HG02759 (cell line): ENCODE data around the gene GNAT2.

ENCODE experiments used
- ATAC-seq: cut with Tn5 transposase; IDR thresholded peaks from one replicate; pipeline ENCODE4 v1.9.1; 2021; ENCODE audit warnings: mild to moderate bottlenecking, moderate library complexity; ENCODE audit not compliant: unreplicated experiment

Gene GNAT2

GRCh38 chr1:109613361-109614147 is 5.9 kb downstream of the GNAT2 start:
- ATAC-seq, result no peak

DNA sequence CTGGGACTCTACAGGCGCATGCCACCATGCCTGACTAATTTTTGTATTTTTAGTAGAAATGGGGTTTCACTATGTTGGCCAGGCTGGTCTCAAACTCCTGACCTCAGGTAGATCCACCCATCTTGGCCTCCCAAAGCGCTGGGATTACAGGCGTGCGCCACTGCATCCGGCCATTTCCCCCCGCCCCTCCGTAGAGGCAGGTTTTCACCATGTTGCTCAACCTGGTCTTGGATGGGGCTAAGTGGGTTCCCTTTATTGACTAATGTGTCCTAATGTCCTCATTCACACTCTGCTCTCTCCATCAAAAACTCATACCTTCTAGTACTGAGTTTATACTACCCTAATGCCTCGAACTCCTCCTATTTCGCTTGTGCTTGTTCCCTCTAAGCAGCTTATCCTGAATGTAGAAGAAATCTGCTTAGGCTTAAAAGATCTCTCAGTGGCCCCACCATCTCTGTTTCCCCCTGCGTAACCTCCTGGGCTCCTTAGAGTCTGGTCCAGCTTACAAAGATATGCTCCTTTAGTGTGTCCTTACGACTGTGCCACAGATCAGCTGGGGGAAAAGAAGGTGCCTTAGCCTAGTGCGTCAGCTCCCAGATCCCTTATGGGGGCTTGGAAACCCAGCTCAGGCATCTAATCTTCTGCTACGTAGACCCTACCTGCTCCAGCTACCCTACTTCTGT is 8.0 kb downstream of the GNAT2 start:
- no peak for ATAC-seq

DNA sequence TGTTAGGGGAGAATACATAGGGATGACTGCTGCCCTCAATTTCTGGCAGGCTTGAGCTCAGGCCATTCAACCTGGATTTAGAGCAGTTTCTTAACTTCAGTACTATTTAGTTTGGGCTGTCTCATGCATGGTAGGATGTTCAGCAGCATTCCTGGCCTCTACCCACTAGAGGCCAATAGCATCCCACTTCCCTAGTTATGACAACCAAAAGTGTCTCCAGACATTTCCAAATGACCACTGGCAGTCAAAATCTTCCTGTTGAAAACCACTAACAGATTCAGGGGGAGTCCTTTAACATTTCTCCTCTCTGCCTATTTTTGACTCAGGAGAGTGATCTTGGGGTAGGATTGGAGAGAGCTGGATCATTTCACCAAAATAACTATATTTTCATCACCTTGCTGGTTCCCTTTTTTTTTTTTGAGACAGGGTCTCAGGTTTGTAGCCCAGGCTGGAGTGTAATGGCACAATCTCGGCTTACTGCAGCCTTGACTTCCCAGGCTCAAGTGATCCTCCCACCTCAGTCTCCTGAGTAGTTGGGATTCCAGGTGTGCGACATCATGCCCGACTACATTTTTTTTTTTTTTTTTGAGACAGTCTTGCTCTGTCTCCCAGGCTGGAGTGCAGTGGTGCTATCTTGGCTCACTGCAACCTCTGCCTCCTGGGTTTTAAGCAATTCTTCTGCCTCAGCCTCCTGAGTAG is 8.7 kb downstream of the GNAT2 start:
- no peak for ATAC-seq

DNA sequence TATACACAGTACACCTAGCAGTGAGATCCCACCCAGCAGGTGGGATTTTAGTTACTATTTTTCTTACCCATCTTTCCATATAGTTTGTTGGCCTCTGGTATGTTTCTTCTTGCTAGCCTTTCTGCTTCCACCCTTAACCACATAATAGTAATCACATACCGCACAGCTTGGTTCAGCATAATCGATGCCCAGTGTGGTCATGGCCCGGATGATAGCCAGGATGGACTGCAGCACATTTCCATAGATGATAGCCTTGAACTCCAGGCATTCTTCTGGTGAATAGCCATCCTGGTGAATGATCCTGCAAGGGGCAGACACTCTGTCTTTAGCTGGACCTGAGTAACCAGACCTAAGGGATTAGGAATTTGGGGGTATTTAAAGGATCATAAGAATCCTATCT is 9.5 kb downstream of the GNAT2 start:
- ATAC-seq, result no peak

GRCh38 chr1:109605381-109605780 is 14.0 kb downstream of the GNAT2 start:
- ATAC-seq, result no peak

DNA sequence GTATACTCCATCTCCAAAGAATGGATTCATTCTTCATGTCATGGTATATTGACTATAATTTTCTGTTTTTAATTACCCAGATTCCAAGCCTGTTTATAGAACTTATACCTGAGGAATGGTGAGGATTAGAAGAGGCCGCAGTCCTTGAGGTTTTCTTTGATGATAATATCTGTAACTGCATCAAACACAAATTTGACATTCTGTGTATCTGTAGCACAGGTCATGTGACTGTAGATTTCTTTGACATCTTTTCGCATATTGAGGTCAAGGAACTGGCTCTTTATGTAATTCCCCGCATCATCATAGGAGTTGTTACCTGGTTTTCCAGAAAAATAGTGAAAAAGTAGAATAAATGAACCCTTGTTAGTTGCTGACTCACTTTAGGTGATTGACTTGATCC is 16.2 kb downstream of the GNAT2 start:
- ATAC-seq, result no peak

DNA sequence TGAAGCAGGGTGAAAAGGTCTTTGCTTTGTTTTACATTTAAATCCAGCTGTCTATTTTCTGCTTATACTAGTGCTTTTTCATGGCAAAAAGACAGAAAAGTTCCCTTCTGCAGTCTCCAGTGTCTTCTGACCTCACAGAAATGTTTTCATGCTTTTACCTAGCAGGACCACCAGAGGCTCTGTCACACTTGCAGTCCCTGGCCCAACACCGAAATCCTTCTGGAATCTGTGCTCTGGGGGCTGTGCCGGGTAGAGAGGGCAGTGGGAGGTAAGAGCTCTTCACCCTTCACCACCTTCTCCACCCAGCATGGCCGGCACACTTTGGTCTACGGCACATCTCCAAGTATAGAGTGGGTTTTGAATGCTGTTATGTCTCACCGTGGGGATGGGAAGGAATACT is 20.8 kb downstream of the GNAT2 start:
- no peak for ATAC-seq

DNA sequence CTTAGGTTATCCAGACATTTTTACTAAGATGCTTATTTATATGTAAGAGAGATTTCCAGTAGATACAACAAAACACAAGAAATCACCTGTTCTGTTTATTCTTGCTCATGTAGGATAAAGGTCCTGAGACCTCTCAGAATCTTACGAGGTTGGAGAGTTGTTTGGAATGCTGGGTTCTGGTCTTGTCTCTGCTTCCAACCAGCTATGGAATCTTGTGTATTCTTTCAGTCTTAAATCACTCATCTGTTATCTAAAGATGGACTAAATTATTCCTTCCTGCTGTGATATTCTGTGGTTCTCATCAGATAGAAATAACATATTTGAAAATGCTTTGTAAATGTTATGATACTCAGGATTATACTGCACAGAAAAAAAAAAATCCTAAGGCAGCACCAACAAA is 21.3 kb downstream of the GNAT2 start:
- ATAC-seq, result no peak

DNA sequence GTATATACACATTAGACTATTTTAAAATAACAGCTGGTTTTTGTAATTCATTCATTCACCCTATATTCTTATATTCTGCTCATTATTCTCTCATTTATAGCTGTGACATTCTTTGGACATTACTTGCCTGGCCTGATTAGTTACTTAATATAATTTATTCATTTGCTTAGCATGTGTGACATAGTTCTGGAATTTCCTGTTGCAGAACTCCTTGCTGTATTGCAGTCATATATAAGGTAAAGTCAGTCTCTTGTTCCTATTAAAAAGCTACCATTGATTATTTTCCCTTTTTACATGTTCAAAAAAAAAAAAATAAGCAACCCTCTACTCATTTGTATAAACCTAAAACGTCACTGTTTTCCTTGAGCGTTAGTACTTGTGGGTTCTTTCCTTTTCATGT is 23.9 kb downstream of the GNAT2 start:
- no peak for ATAC-seq

DNA sequence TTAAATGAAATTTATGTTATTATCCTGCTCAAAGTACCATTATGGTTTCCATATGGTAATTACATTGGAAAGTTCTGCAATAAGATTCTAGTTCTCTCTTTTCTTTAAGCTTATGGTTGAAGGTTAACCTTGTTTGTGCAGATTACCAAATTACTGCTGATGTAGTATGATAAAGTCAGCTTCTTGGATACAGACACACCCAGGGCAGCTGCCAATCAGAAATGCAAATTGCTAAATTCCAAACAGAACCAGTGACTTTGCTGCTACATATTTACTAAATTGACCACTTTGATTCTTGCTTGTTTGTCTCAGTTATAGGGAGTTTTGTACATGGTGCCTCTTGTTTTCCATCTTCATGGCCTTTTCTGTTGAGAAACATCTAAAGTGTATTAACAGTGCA is 26.5 kb downstream of the GNAT2 start:
- ATAC-seq, result no peak

- no peak for ATAC-seq
Observed at GRCh38 chr1:109589679-109590078, 29.7 kb downstream of the GNAT2 start.

GRCh38 chr1:109589177-109589576 is 30.2 kb downstream of the GNAT2 start:
- ATAC-seq, result no peak

DNA sequence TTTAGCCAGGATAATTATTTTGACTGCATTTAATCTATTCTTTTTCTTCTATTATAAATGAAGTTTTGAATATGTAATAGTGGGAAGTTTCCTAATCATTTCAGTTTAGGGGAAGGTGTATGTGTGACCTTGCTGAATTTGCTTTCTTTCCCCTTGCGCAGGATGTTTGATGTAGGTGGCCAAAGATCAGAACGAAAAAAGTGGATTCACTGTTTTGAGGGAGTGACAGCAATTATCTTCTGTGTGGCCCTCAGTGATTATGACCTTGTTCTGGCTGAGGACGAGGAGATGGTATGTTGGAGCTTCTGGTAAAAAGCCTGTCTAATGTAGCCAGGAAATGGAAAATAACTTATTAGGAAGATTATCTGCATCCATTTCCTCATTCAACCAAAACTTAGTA is 33.4 kb downstream of the GNAT2 start:
- no peak for ATAC-seq

- no peak for ATAC-seq
Observed at GRCh38 chr1:109584766-109585165, 34.6 kb downstream of the GNAT2 start.

DNA sequence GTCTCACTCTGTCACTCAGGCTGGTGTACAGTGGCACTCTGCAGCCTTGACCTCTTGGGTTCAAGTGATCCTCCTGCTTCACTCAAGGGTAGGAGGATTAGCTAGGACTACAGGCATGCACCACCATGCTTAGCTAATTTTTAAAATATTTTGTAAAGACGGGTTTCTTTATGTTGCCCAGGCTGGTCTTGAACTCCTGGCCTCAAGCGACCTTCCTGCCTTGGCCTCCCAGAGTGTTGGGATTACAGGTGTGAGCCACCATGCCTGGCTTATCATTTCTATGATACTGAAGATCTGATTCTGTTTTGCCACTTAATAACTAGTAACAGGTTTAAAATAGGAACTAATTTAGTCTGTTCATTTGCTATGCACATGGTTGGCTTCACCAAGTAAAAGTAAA is 37.4 kb downstream of the GNAT2 start:
- no peak for ATAC-seq

DNA sequence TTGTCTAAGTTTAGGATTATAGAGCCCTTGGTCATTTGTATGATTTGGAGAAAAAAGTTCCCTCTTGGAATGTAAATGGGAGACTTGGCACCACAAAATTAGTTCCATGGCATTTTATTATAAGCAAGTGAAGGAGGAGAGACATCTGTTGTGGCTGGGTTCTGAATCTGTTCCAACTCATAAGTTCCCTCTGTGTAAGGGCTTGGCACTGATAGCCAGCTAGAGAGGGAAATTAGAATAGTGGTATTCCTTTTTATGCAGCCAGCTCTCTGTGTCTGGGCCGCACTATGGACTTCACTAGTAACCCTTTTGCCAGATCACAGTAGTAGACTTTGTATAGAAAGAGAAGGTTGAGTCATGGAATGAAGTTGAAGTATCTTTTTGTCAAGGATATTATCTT is 39.9 kb downstream of the GNAT2 start:
- ATAC-seq, result no peak

GRCh38 chr1:109578947-109579443 is 40.4 kb downstream of the GNAT2 start:
- no peak for ATAC-seq

- no peak for ATAC-seq
Observed at GRCh38 chr1:109573785-109574184, 45.6 kb downstream of the GNAT2 start.

DNA sequence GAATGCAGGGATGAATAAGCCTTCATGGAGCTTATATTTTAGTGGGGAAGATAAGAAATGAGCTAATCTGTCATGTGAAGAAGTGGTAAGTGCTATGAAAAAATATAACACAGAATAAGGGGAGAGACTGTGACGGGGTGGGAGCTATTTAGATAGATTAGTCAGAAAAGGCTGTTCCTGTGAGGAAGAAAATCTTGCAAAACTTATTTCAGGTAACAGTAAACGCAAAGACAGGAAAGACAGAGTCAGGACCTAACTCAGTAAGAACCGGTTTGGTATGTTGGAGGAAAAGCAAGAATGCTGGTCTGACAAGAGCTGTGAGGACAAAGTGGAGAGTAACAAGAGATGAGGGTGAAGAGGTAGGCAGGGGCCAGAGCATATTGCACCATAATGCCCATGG is 49.0 kb downstream of the GNAT2 start:
- ATAC-seq, result no peak

- no peak for ATAC-seq
Observed at GRCh38 chr1:109569323-109569722, 50.1 kb downstream of the GNAT2 start.

- no peak for ATAC-seq
Observed at GRCh38 chr1:109567877-109568672, 51.3 kb downstream of the GNAT2 start.
